Measurements from ENCODE around the gene SNX5.
A peak's percentile ranks its signal among the peaks of the same experiment; 100 is the strongest.

The SNX5 gene

GRCh38 chr20:17968366-17969277 lies at the start of gene SNX5, which contains the start of gene MGME1:
SNX5 (minus strand) TSS chr20:17968794; CDS start chr20:17968425, 369 bp downstream.
MGME1 (plus strand) TSS chr20:17969018; CDS start chr20:17969860, 842 bp downstream.
- H3K27ac Mint-ChIP-seq, result peak within 1 kb of the TSS; percentile 98
- H3K4me3 Mint-ChIP-seq, result peak within 1 kb of the TSS; percentile 95
- peaks cover 41% of the 10 kb centered on the region for H3K4me1 Mint-ChIP-seq
- DNase-seq (ENCODE audit: low spot score in 2 of 2), result peak; percentile 99 to 100
- H3K9me3 Mint-ChIP-seq, result no peaks in the 10 kb centered on the region
- peak; percentile 95 for ATAC-seq
- H3K36me3 Mint-ChIP-seq, result peaks cover 99% of the 10 kb centered on the region

- H3K4me3 Mint-ChIP-seq, result no peak overlapping the region
- H3K4me1 Mint-ChIP-seq, result no peaks in the 10 kb centered on the region
Observed at GRCh38 chr20:18018100-18018499, 49.5 kb upstream of the SNX5 start.

DNA sequence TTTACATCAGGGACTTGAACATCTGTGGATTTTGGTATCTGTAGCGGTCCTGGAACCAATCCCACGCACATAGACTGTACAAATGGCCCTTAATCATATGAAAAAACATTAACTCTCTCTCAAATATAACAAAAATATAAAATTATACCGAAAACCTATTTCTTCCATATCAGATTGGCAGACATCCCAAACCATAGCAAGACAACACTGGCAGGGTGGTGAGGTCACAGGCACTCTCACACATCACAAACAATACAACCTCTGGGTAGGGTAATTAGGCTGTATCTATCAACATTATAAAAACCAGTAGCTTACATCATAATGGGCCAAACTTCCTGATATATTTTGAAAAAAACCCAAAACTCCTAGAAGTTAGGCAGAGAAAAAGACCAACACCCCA lies 48.2 kb upstream of the SNX5 start:
- Mint-ChIP-seq H3K4me3 (no peak overlapping the region), H3K36me3 (no peaks in the 10 kb centered on the region), H3K4me1 (no peaks in the 10 kb centered on the region), H3K27ac (no peak overlapping the region), H3K9me3 (no peaks in the 10 kb centered on the region)
- DNase-seq (ENCODE audit: low spot score in 2 of 2), result no peak
- no peak for ATAC-seq

More at GRCh38 chr20:18018100-18018499, 49.5 kb upstream of the SNX5 start:
- DNase-seq (ENCODE audit: low spot score in 2 of 2) (no peak), ATAC-seq (no peak)
- no peak overlapping the region for H3K27ac Mint-ChIP-seq
- no peaks in the 10 kb centered on the region for H3K9me3 Mint-ChIP-seq
- H3K36me3 Mint-ChIP-seq, result no peaks in the 10 kb centered on the region

DNA sequence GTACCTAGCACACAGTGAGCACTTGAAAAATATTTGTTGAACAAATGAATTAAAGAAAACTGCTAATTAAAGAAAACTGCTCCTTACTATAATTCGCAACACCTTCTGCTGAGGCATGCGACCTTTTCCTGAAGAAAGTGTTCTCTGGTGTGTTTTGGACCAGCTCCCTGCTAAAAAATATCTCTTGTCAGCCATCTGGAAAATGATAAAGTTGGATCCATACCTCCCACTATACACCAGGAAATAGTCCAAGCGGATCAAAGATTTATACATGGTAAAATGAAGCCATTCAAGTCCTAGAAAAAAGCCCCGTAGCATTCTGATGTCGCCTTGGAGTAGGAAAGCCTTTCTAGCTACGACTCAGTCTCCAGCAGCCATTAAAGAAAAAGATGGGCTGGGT lies 45.8 kb upstream of the SNX5 start:
- H3K27ac Mint-ChIP-seq, result no peak overlapping the region
- DNase-seq (ENCODE audit: low spot score in 2 of 2), result no peak
- ATAC-seq, result no peak
- H3K36me3 Mint-ChIP-seq, result no peaks in the 10 kb centered on the region
- H3K4me1 Mint-ChIP-seq, result no peaks in the 10 kb centered on the region
- H3K4me3 Mint-ChIP-seq, result no peak overlapping the region
- no peaks in the 10 kb centered on the region for H3K9me3 Mint-ChIP-seq

- Mint-ChIP-seq H3K36me3 (no peaks in the 10 kb centered on the region), H3K27ac (no peak overlapping the region), H3K4me3 (no peak overlapping the region), H3K9me3 (no peaks in the 10 kb centered on the region), H3K4me1 (no peaks in the 10 kb centered on the region)
- no peak for ATAC-seq
- DNase-seq (ENCODE audit: low spot score in 2 of 2), result no peak
Observed at GRCh38 chr20:18012901-18013300, 44.3 kb upstream of the SNX5 start.

DNA sequence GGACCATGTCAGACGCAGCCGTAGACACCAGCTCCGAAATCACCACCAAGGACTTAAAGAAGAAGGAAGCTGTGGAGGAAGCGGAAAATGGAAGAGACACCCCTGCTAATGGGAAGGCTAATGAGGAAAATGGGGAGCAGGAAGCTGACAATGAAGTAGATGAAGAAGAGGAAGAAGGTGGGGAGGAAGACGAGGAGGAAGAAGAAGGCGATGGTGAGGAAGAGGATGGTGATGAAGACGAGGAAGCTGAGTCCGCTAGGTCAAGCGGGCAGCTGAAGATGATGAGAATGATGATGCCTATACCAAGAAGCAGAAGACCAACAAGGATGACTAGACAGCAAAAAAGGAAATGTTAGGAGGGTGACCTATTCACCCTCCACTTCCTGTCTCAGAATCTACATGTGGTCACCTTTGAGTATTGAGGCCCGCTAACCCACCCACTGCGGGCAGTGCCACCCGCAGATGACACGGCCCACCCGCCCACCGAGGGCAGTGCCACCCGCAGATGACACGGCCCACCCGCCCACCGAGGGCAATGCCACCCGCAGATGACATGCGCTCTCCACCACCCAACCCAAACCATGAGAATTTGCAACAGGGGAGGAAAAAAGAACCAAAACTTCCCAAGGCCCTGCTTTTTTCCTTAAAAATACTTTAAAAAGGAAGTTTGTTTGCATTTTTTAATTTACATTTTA lies 43.5 kb upstream of the SNX5 start:
- no peaks in the 10 kb centered on the region for H3K36me3 Mint-ChIP-seq
- no peak for ATAC-seq
- H3K4me3 Mint-ChIP-seq, result no peak overlapping the region
- DNase-seq (ENCODE audit: low spot score in 2 of 2), result no peak
- no peaks in the 10 kb centered on the region for H3K9me3 Mint-ChIP-seq
- no peaks in the 10 kb centered on the region for H3K4me1 Mint-ChIP-seq
- H3K27ac Mint-ChIP-seq, result peak overlapping the region; percentile 20

- Mint-ChIP-seq H3K4me3 (no peak overlapping the region), H3K36me3 (no peaks in the 10 kb centered on the region), H3K27ac (peak overlapping the region; percentile 20), H3K4me1 (no peaks in the 10 kb centered on the region), H3K9me3 (no peaks in the 10 kb centered on the region)
- no peak for ATAC-seq
- DNase-seq (ENCODE audit: low spot score in 2 of 2), result no peak
Observed at GRCh38 chr20:18011482-18011881, 42.9 kb upstream of the SNX5 start.

DNA sequence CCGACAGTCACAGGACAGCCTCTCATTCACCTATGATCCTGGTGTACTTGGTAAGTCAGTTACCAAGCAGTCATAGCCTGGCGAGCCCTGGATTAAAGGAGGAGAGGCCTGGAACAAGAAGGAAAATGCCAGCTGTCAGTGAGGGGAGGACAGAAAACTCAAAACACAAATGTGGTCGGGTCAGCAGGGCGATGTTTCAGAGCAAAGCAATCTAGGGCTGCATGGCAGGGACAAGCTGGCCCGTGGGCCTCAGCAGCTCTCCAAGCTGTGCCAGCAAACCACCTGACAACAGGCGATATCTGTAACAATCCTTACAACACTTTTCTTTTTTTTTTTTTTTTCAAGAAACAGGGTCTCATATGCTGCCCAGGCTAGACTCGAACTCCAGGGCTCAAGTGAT lies 40.5 kb upstream of the SNX5 start:
- H3K36me3 Mint-ChIP-seq, result no peaks in the 10 kb centered on the region
- no peaks in the 10 kb centered on the region for H3K4me1 Mint-ChIP-seq
- DNase-seq (ENCODE audit: low spot score in 2 of 2) (no peak), ATAC-seq (no peak)
- H3K4me3 Mint-ChIP-seq, result no peak overlapping the region
- no peaks in the 10 kb centered on the region for H3K9me3 Mint-ChIP-seq
- H3K27ac Mint-ChIP-seq, result no peak overlapping the region

DNA sequence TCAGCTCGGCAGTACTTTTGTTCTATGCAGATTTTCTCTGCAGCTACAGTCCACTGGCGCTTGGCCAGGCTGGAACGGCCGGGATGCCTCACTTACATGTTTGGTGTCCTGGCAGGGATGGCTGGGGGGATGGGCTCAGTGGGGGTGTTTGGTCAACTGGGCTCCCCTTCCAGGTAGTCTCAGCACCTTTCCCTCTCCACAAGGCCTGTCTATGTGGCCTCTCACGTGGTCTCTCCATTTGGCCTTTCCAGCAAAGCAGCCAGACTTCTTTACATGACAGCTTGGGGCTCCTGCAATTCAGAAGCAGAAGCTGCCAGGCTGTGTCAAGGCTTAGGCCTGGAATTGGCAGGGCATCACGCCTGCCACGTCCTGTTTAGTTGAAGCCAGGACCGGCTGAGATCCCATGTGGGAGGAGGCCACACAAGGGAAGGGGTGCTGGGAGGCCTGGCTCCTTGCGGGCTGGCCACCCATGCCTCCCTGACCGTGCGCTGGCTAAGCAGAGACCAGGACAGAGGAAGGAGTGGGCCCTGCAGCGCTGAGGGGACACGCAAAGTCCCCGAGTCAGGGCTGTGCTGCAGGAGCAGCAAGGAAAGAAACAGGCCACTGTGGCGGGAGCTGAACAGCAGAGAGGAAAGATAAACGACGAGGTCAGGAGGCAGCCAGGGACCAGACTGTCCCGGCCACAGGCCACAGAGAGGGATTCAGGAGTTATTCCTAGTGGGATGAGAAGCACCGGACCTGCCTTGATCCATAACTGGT lies 39.1 kb upstream of the SNX5 start:
- H3K27ac Mint-ChIP-seq, result no peak overlapping the region
- H3K36me3 Mint-ChIP-seq, result no peaks in the 10 kb centered on the region
- DNase-seq (ENCODE audit: low spot score in 2 of 2), result no peak
- no peaks in the 10 kb centered on the region for H3K9me3 Mint-ChIP-seq
- H3K4me1 Mint-ChIP-seq, result no peaks in the 10 kb centered on the region
- no peak overlapping the region for H3K4me3 Mint-ChIP-seq
- no peak for ATAC-seq

DNA sequence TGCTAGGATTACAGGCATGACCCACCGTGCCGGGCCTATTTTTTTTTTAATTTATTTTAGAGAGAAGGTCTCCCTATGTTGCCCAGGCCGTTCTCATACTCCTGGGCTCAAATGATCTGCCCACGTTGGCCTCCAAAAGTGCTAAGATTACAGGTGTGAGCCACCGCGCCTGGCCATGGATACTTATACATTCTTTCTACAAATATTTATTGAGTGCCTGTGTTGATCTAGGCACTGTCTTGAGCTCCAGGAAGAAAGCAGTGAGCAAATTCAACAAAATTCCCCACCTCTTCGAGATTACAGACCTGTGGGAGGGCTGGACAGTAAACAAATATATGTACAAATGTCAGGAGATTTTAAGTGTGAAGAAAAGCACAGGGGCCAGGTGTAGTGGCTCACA lies 38.1 kb upstream of the SNX5 start:
- Mint-ChIP-seq H3K4me1 (no peaks in the 10 kb centered on the region), H3K36me3 (no peaks in the 10 kb centered on the region), H3K9me3 (no peaks in the 10 kb centered on the region), H3K4me3 (no peak overlapping the region), H3K27ac (no peak overlapping the region)
- ATAC-seq (no peak), DNase-seq (ENCODE audit: low spot score in 2 of 2) (no peak)

GRCh38 chr20:18005990-18006364 lies 37.4 kb upstream of the SNX5 start:
- no peak overlapping the region for H3K4me3 Mint-ChIP-seq
- no peak for DNase-seq (ENCODE audit: low spot score in 2 of 2)

DNA sequence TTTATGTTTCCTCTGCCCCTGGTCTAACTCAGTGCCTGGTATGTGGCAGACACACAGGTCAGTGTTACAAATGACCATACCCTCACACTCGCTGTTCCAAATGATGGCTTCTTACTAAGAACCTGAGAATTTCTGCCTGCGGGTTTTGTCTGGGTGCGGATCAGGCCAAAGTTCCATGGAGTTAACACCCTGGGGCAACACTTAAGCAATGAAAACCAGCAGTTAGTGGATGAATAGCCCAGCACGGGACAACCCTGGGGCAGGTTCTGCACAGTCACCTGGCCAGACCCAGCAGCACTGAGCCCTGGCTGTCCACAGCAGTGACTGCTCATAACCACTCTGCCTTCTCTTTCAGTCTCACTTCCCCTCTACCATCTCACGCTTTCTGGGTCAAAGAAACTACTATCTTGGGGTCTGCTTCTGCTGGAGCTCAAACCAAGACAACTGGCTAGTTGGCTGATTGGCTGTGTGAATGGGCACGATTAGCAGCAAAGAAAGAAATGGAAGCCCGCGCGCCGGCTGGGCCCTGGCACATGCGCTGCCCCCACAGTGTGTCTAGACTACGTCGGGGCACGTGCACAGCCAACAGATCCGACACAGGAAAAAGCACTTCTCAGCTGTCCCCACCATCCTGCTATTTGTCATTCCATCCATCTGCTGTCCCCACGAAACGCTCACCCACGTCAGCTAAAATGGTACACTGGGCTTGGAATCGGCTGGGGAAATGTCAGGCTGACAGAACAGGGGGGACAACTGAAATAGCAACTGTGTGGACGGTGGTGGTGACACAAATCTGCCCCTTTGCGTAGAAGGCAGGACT lies 36.8 kb upstream of the SNX5 start:
- peak; percentile 40 for ATAC-seq
- Mint-ChIP-seq H3K4me1 (no peaks in the 10 kb centered on the region), H3K9me3 (no peaks in the 10 kb centered on the region), H3K36me3 (no peaks in the 10 kb centered on the region), H3K4me3 (no peak overlapping the region), H3K27ac (no peak overlapping the region)
- DNase-seq (ENCODE audit: low spot score in 2 of 2), result no peak

More at GRCh38 chr20:18005990-18006364, 37.4 kb upstream of the SNX5 start:
- no peaks in the 10 kb centered on the region for H3K4me1 Mint-ChIP-seq
- no peak for ATAC-seq
- no peak overlapping the region for H3K27ac Mint-ChIP-seq
- no peaks in the 10 kb centered on the region for H3K36me3 Mint-ChIP-seq
- no peaks in the 10 kb centered on the region for H3K9me3 Mint-ChIP-seq

GRCh38 chr20:18004384-18005031 lies 35.9 kb upstream of the SNX5 start:
- Mint-ChIP-seq H3K4me1 (no peaks in the 10 kb centered on the region), H3K4me3 (no peak overlapping the region), H3K27ac (no peak overlapping the region), H3K36me3 (no peaks in the 10 kb centered on the region), H3K9me3 (no peaks in the 10 kb centered on the region)
- no peak for DNase-seq (ENCODE audit: low spot score in 2 of 2)
- ATAC-seq, result no peak

GRCh38 chr20:18003897-18004296 lies 35.3 kb upstream of the SNX5 start:
- Mint-ChIP-seq H3K27ac (no peak overlapping the region), H3K4me3 (no peak overlapping the region), H3K9me3 (no peaks in the 10 kb centered on the region), H3K4me1 (no peaks in the 10 kb centered on the region), H3K36me3 (no peaks in the 10 kb centered on the region)
- ATAC-seq (no peak), DNase-seq (ENCODE audit: low spot score in 2 of 2) (no peak)
